Uterus (tissue), 2 donors: ENCODE results near the gene CAMK2B.

Source experiments
- CTCF ChIP-seq, 4 experiments: fragments of 200-600 bp in 2 of 4; fragments of 450-650 bp in 2 of 4; sonication (generic) in 2 of 4; IDR thresholded peaks; one replicate each; pipeline ENCODE4 v1.5.1; 2016 to 2019; ENCODE audit warnings: antibody characterized with exemption in 4 of 4, mild to moderate bottlenecking in 2 of 4, moderate library complexity in 1 of 4
- POLR2A ChIP-seq, 2 donors: fragments of 450-650 bp; IDR thresholded peaks; one replicate each; pipeline ENCODE4 v1.6.1; 2016; ENCODE audit warnings: antibody characterized with exemption in 2 of 2, mild to moderate bottlenecking in 1 of 2, moderate library complexity in 1 of 2

- no peak for TF ChIP-seq CTCF (IDR thresholded peaks at IDR 0.05)
- no peak for TF ChIP-seq POLR2A (IDR thresholded peaks at IDR 0.05)
Measured at GRCh38 chr7:44291733-44292419, 33.5 kb downstream of the CAMK2B start.
